GM19023 (cell line): ENCODE measurements around the gene SLC2A11.
A peak's percentile ranks its signal among the peaks of the same experiment; 100 is the strongest.

Experiments
- ATAC-seq: cut with Tn5 transposase; IDR thresholded peaks from one replicate; pipeline ENCODE4 v1.9.1; 2021; ENCODE audit warnings: mild to moderate bottlenecking, moderate library complexity; ENCODE audit not compliant: unreplicated experiment

Gene SLC2A11

GRCh38 chr22:23831781-23832180 lies 25.9 kb upstream of the SLC2A11 start:
- no peak for ATAC-seq

DNA sequence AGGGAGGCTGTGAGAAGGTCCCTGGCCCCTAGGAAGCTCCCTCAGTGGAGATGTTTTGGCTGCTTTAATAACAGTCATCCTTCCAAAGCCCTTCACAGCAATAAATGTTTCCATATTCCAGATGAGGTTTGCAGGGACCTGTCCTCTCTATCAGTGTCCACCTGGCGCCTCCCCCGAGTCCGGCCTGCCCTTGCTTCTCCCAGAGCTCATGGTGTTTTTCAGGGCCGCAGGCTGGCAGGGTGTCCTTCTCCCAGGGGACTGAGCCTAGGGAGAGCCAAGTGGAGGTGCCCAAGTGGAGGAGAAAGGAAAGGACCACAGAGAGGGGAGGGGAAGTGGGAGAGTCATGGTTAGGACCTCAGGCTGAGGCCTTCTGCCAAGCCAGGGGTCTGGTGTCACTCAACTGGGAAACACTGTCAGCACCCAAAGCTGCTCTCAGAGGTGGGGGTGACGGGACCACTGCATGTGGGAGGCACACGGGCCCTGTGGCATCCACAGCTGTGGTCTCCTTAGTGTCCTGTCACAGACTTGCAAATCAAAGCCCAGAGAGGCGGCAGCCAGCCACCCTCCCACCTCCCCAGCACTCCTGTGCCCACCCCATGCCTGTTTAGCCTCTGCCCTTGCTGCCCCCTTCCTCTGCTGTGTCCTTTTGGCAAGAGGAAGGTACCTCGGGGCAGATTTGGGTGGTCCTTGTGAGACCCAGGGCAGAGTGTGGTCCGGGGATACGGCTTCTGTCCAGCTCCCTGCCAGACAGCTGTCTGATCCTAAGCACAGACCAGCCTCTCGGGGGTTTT lies 25.3 kb upstream of the SLC2A11 start:
- ATAC-seq, result no peak

- no peak for ATAC-seq
Observed at GRCh38 chr22:23833017-23833751, 24.5 kb upstream of the SLC2A11 start.

GRCh38 chr22:23833911-23834317 lies 23.8 kb upstream of the SLC2A11 start:
- ATAC-seq, result no peak

DNA sequence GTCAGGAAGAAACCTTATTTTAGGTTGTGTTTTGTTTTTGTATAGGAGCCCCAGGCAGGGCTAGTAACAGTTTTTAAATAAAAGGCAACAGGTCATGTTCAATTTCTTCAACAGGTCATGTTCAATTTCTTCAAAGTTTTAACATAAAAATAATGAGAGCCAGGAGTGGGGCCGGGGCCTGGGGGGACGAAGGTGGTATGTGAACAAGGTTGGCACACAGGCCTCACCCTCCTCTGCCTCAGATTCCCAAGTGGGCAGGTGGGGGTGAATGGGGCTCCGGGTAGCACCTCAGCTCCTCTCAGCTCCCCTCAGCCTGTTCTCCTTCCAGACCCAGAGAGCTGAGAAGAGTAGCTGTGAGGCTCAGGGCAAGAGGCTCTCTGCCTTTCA lies 23.3 kb upstream of the SLC2A11 start:
- no peak for ATAC-seq

GRCh38 chr22:23834793-23835483 lies 22.7 kb upstream of the SLC2A11 start:
- ATAC-seq, result no peak

GRCh38 chr22:23835484-23836144 lies 22.1 kb upstream of the SLC2A11 start:
- ATAC-seq, result no peak

GRCh38 chr22:23836281-23836680 lies 21.4 kb upstream of the SLC2A11 start:
- ATAC-seq, result no peak

GRCh38 chr22:23836692-23837495 lies 20.8 kb upstream of the SLC2A11 start:
- no peak for ATAC-seq

DNA sequence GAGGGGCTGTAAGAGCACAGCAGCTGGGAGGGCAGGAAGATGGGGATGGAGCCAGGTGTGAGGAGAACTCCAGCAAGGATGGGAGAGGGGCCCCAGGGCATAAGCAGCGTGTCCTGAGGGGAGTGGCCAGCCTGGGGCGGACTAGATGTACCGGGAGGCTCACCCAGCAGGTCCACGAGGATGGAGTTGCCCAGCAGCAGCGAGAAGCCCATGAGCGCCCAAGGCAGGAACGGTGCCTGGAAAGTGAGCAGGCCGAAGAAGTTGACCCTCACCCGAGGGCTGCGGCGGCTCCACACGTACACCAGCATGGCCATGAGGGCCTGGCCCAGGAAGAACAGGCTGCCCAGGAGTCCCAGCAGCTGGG lies 20.2 kb upstream of the SLC2A11 start:
- ATAC-seq, result no peak

- ATAC-seq, result no peak
Observed at GRCh38 chr22:23837911-23838680, 19.6 kb upstream of the SLC2A11 start.

DNA sequence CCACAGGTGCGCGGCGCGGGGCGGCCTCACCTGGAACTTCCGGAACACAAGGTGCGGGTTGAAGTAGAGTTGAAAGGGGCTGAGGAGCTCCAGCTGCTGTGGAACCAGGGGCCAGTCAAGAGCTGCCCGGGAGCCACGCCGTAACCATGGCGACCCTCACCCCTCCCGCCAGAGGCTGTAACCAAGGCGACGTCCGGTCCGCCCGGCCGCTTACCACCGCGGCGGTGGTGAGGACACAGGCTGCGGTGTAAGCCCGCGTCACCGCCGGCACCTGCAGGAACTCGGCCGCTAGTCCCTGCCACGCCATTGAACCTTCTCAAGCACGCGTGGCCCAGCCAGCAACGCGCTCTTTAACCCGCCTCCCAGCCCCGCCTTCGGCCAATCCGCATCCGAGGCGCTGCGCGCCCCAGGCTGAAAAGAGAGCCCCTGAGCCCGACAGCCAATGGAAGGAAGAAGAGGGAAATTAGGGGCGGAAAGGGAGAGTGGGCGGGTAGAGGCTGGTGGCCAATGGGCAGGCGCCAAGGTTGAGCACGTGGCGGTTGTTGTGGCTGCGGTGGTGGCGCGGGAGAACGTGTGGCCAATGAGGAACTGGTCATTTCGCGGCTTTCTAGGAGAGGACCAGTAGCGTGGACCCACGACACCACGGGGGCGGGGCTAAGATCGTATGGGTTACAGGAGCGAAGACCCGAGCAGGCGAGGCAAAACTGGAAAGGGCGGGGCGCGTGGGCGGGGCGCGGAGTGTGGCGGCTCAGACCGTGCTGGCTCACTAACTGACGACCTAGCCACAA lies 18.8 kb upstream of the SLC2A11 start, which contains the start of gene DERL3:
Gene DERL3, minus strand, starts transcription at position 326 of the 788 bp plus-strand sequence. Its CDS starts 19 bp downstream, at position 307.
- ATAC-seq, result peak; percentile 84

- ATAC-seq, result no peak
Observed at GRCh38 chr22:23840026-23840425, 17.6 kb upstream of the SLC2A11 start.

GRCh38 chr22:23841292-23841691 lies 16.4 kb upstream of the SLC2A11 start:
- ATAC-seq, result no peak

DNA sequence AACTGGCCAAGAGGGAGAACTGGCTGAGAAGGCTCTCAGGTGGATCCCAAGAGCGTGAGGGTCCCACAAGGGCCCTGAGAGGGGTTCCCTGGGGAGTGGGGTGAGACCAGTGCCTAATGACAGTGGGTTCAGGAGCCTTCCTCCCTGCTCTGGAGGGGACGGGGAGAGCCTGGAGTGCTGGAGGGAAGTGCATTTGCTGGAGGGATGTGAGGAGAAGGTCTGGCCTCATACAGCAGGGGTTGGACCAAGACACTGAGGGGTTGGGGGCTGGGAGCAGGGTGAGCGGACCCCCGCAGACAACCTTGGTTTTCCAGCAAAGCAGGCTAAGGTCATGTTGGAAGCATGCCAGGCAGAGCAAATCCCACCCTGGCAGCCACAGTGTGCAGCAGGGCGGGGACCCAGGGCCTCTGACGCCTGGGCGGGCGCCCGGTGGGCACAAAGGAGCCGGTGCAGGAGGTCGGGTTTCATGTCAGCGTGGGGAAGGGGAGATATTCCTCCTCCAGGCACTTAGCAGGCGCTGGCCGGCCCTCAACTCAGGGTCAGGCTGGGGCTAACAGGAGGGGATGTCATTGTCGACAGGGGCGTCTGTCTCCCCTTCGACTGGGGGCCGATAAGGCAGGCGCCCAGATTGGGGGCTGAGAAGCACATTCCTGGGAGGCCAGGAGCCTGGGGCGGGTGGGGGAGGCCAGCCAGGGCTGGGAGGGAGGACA lies 15.8 kb upstream of the SLC2A11 start:
- ATAC-seq, result no peak

DNA sequence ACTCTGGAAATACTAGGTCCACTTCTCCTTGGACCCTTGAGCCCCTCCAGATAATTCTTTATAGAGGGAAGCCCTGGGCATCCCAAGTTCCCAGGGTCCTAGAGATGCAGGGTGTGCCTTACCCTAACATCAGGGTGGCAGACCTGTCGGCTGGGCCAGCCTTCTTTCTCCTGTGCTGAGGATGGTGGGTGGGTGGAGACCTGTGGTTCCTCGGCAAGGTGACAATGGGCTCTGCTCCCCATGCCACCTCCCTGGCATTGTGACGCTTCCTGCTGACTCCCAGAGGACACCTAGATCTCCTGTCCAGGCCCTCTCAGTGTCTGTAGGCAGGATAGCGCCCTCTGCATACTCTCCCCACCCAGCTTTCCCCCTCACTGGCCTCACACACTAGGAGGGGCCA lies 15.1 kb upstream of the SLC2A11 start:
- ATAC-seq, result no peak

- no peak for ATAC-seq
Observed at GRCh38 chr22:23844739-23845202, 12.9 kb upstream of the SLC2A11 start.
